Karpas-422 (cell line): ENCODE results near the gene BIN1. TPM values are rescaled to one million over a fixed set of nuclear protein-coding genes. Genes with fewer than 3 reads are reported as not detected.

Experiments used
- DNase-seq: peaks from one replicate; pipeline ENCODE4 v3.0.0-alpha.2; 2015
- H2AFZ ChIP-seq: fragments of 200-600 bp; sonication (generic); 2 replicates; pipeline ENCODE4 v1.6.1; 2014; ENCODE audit warnings: antibody characterized with exemption, low read length, mixed read lengths
- H3K27ac ChIP-seq: fragments of 200-600 bp; sonication (generic); 2 replicates; pipeline ENCODE4 v1.5.1; 2014; ENCODE audit warnings: mild to moderate bottlenecking, low read length, moderate library complexity
- H3K27me3 ChIP-seq: fragments of 200-600 bp; sonication (generic); 2 replicates; pipeline ENCODE4 v1.6.1; 2014; ENCODE audit warnings: low read length, mixed read lengths
- H3K36me3 ChIP-seq: fragments of 200-600 bp; sonication (generic); 2 replicates; pipeline ENCODE4 v1.6.1; 2014; ENCODE audit warnings: low read length, mixed read lengths; ENCODE audit not compliant: insufficient read depth
- H3K4me1 ChIP-seq: fragments of 200-600 bp; sonication (generic); 2 replicates; pipeline ENCODE4 v1.6.1; 2014; ENCODE audit warnings: mild to moderate bottlenecking, low read length, mixed read lengths
- H3K4me2 ChIP-seq: fragments of 200-600 bp; sonication (generic); 2 replicates; pipeline ENCODE4 v1.6.1; 2014; ENCODE audit warnings: low read length, low read depth, mild to moderate bottlenecking; ENCODE audit not compliant: poor library complexity, severe bottlenecking
- H3K4me3 ChIP-seq: fragments of 200-600 bp; sonication (generic); 2 replicates; pipeline ENCODE4 v1.5.1; 2014; ENCODE audit warnings: mild to moderate bottlenecking, antibody characterized with exemption, low read length, mixed read lengths
- H3K79me2 ChIP-seq: fragments of 200-600 bp; sonication (generic); 2 replicates; pipeline ENCODE4 v1.6.1; 2014; ENCODE audit warnings: mild to moderate bottlenecking, low read length, mixed read lengths
- H3K9ac ChIP-seq: fragments of 200-600 bp; sonication (generic); 2 replicates; pipeline ENCODE4 v1.6.0; 2014; ENCODE audit warnings: low read length
- H3K9me2 ChIP-seq: fragments of 200-600 bp; sonication (generic), shearing (Covaris generic); replicated peaks from 2 replicates; pipeline ENCODE4 v1.6.0; 2014; ENCODE audit warnings: mild to moderate bottlenecking, low read length, moderate library complexity; ENCODE audit not compliant: insufficient read depth
- H3K9me3 ChIP-seq: fragments of 300-700, 200-600 bp; sonication (generic); 2 replicates; pipeline ENCODE4 v1.6.1; 2014; ENCODE audit warnings: low read length, mixed read lengths
- H4K20me1 ChIP-seq: fragments of 200-600 bp; sonication (generic); 2 replicates; pipeline ENCODE4 v1.6.1; 2014; ENCODE audit warnings: mild to moderate bottlenecking, antibody characterized with exemption, low read length, low read depth; ENCODE audit not compliant: insufficient read depth
- small RNA-seq: library from RNA; depleted of rRNA; stranded (forward); fragments of <200 nt; gene quantifications from one replicate; pipeline ENCODE3, GENCODE V24; 2014
- total RNA-seq: library from RNA; depleted of rRNA; stranded (reverse); fragments of >200 nt; shearing (Covaris generic); gene quantifications from 2 replicates; pipeline ENCODE4 v1.2.3, GENCODE V29; 2014; ENCODE audit warnings: low replicate concordance; rRNA removed

Gene BIN1
- total RNA-seq, 1 experiment from 2014 or later, result 8.4 TPM

GRCh38 chr2:127003070-127003800 lies 103.7 kb downstream of the BIN1 start:
- no peak for DNase-seq
- Histone ChIP-seq H3K4me3 (no peak overlapping the region), H3K36me3 (no peaks in the 10 kb centered on the region), H3K79me2 (no peaks in the 10 kb centered on the region), H4K20me1 (no peaks in the 10 kb centered on the region), H3K9me3 (no peaks in the 10 kb centered on the region), H3K27me3 (no peaks in the 10 kb centered on the region), H3K4me1 (no peaks in the 10 kb centered on the region), H3K9ac (no peak overlapping the region), H3K27ac (no peak overlapping the region), H3K4me2 (no peak overlapping the region), H3K9me2 (no peaks in the 10 kb centered on the region), H2AFZ (no peak overlapping the region)

DNA sequence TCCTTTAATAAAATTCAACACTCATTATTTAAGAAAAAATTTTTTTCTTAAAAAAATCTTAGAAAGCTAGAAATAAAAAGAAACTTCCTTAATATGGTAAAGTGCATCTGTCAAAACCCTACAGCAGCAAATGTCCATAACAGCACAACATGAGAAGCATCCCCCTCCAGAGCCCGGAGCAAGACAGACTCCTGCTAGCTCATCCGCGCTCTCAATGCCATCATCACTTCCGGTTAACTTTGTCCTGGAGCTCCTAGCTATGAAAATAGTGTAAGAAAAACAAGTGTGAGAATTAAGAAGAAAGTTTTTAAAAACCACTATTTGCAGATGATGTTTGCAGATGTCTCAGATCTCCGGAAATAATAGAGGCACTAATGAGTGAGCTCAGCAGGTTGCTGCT lies 105.2 kb downstream of the BIN1 start:
- Histone ChIP-seq H3K36me3 (no peaks in the 10 kb centered on the region), H3K9ac (no peak overlapping the region), H3K4me1 (no peaks in the 10 kb centered on the region), H3K4me3 (no peak overlapping the region), H4K20me1 (no peaks in the 10 kb centered on the region), H3K4me2 (no peak overlapping the region), H3K9me2 (no peaks in the 10 kb centered on the region), H2AFZ (no peak overlapping the region), H3K9me3 (no peaks in the 10 kb centered on the region), H3K27ac (no peak overlapping the region), H3K79me2 (no peaks in the 10 kb centered on the region), H3K27me3 (no peaks in the 10 kb centered on the region)
- DNase-seq, result no peak

DNA sequence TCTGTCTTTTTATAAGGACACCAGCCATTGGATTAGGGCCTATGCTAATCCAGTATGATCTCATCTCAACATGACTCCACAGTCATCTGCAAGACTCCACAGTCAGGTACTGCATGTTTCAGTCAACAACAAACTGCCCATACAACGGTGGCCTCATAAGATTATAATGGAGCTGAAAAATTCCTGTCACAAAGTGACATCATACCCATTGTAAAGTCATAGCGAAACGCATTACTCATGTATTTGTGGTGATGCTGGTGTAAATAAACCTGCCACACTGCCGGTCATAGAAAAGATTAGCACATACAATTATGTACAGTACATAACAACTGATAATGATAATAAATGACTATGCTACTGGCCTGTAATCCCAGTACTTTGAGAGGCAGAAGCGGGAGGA lies 106.0 kb downstream of the BIN1 start:
- Histone ChIP-seq H4K20me1 (no peaks in the 10 kb centered on the region), H2AFZ (no peak overlapping the region), H3K27me3 (no peaks in the 10 kb centered on the region), H3K9me2 (no peaks in the 10 kb centered on the region), H3K4me2 (no peak overlapping the region), H3K9me3 (no peaks in the 10 kb centered on the region), H3K27ac (no peak overlapping the region), H3K4me1 (no peaks in the 10 kb centered on the region), H3K9ac (no peak overlapping the region), H3K4me3 (no peak overlapping the region), H3K79me2 (no peaks in the 10 kb centered on the region), H3K36me3 (no peaks in the 10 kb centered on the region)
- DNase-seq, result no peak

DNA sequence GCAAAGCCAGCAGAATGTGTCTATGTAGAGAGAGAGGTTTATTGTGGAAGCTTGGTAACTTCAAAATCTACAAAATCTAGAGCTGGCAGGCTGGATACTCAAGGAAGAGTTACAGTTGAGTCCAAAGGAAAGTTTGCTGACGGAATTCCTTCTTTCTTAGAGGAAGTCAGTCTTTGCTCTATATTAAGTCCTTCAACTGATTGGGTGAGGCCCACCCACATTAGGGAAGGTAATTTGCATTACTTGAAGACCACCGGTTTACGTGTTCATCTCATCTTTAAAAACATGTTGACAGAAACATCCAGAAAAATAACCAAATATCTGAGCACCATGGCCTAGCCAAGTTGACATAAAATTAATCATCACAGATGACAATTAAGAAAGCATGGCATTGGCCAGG lies 106.8 kb downstream of the BIN1 start:
- DNase-seq, result no peak

DNA sequence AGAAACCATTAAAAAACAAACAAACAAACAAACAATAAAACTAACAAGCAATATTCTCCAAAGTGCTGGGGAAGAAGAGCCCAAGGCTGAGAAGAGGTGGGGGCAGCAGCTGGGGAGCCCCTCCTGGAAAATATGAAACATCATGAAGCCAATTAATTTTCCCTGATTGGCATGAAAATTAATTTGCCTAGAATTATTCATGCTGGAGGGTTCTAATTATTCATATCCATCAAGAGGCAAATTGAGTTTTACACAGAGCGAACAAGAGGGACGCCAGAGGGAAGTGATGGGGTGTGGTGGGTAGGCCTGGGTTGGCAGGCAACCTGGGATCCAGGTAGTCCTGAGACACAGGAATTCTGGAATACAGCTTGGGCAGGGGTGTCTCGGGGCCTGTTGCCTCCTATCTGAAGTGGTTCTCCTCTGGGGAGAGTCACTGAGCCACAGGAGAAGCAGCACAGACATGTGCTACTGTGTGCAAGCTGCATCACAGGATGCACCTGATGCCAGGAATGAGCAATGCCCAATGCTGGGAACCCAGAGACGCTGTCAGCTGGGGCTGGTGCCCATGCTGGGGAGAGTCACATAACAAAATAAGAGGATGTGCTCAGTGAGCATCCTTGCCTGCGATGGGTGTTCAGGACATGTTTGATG lies 107.7 kb downstream of the BIN1 start:
- DNase-seq, result no peak
- no peak overlapping the region for H3K9ac ChIP-seq
- H3K27ac ChIP-seq, result no peak overlapping the region
- no peaks in the 10 kb centered on the region for H3K27me3 ChIP-seq
- H3K4me3 ChIP-seq, result no peak overlapping the region
- H2AFZ ChIP-seq, result no peak overlapping the region
- no peaks in the 10 kb centered on the region for H3K4me1 ChIP-seq
- no peaks in the 10 kb centered on the region for H3K79me2 ChIP-seq
- no peaks in the 10 kb centered on the region for H3K9me3 ChIP-seq
- no peak overlapping the region for H3K4me2 ChIP-seq
- H4K20me1 ChIP-seq, result no peaks in the 10 kb centered on the region
- H3K9me2 ChIP-seq, result no peaks in the 10 kb centered on the region
- H3K36me3 ChIP-seq, result no peaks in the 10 kb centered on the region

More for the DNA sequence above, 106.8 kb downstream of the BIN1 start:
- H3K36me3 ChIP-seq, result no peaks in the 10 kb centered on the region
- H3K9me2 ChIP-seq, result no peaks in the 10 kb centered on the region
- H3K4me3 ChIP-seq, result no peak overlapping the region
- H3K27ac ChIP-seq, result no peak overlapping the region
- H3K4me1 ChIP-seq, result no peaks in the 10 kb centered on the region
- no peak overlapping the region for H3K9ac ChIP-seq
- H3K4me2 ChIP-seq, result no peak overlapping the region
- no peak overlapping the region for H2AFZ ChIP-seq
- H4K20me1 ChIP-seq, result no peaks in the 10 kb centered on the region
- H3K9me3 ChIP-seq, result no peaks in the 10 kb centered on the region
- H3K27me3 ChIP-seq, result no peaks in the 10 kb centered on the region
- no peaks in the 10 kb centered on the region for H3K79me2 ChIP-seq

DNA sequence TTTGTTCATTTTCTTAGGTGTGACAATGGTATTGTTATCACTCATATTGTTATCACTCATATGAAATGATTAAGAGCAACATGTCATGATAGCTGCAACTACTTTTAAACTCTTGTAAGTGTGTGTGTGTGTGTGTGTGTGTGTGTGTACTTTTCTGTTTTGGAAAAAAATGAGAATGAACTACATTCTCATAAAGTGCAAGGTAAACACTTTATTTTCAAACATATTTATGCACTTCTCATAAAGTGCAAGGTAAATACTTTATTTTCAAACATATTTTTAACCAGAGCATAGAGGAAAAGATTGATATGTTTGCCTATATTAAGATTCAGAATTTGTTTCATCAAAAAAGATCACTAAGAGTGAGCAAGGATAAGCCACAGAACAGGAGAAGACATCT lies 108.5 kb downstream of the BIN1 start:
- Histone ChIP-seq H3K4me1 (no peaks in the 10 kb centered on the region), H3K79me2 (no peaks in the 10 kb centered on the region), H3K9me3 (no peaks in the 10 kb centered on the region), H3K27ac (no peak overlapping the region), H3K9ac (no peak overlapping the region), H3K27me3 (no peaks in the 10 kb centered on the region), H4K20me1 (no peaks in the 10 kb centered on the region), H3K9me2 (no peaks in the 10 kb centered on the region), H2AFZ (no peak overlapping the region), H3K36me3 (no peaks in the 10 kb centered on the region), H3K4me2 (no peak overlapping the region), H3K4me3 (no peak overlapping the region)
- DNase-seq, result no peak

Small RNA genes within 50 kb of the gene (small RNA-seq; reads per million reads assigned to genes)
- not detected for gene RNU7-182P

Other genes starting within 250 kb of the BIN1 start
- gene TEX51, start 208.3 kb downstream of the BIN1 start, total RNA-seq, result not detected in 2 replicates
- not detected in 2 replicates for gene CYP27C1, start 113.1 kb upstream of the BIN1 start, total RNA-seq
- 41.4 and 42.5 TPM in 2 replicates for gene ERCC3, start 187.0 kb upstream of the BIN1 start, total RNA-seq